Gastroesophageal sphincter (tissue), 4 donors: Measurements from ENCODE around the gene DACT2. TPM values are rescaled to one million over a fixed set of nuclear protein-coding genes. Genes with fewer than 3 reads are reported as not detected.

Source experiments
- ATAC-seq: fragments of 150-250 bp; one replicate; pipeline ENCODE4 v1.9.1; 2016; ENCODE audit warnings: mild to moderate bottlenecking, moderate library complexity
- H3K27ac ChIP-seq, 4 donors: fragments of 200-600 bp; sonication (generic) in 3 of 4; 1 replicate in 3 of 4; 2 replicates in 1 of 4; pipeline ENCODE4 v1.5.1; 2016 to 2019
- H3K27me3 ChIP-seq: fragments of 200-600 bp; sonication (generic); one replicate; pipeline ENCODE4 v1.5.1; 2019
- H3K36me3 ChIP-seq, 2 donors: fragments of 200-600 bp; sonication (generic); one replicate each; pipeline ENCODE4 v1.5.1; 2019; ENCODE audit warnings: control low read depth in 1 of 2
- H3K4me1 ChIP-seq, 3 donors: fragments of 200-600 bp; sonication (generic); 1 replicate in 2 of 3; 2 replicates in 1 of 3; pipeline ENCODE4 v1.5.1; 2016 to 2019; ENCODE audit warnings: control low read depth in 2 of 3
- H3K4me3 ChIP-seq, 2 donors: fragments of 200-600 bp; sonication (generic); one replicate each; pipeline ENCODE4 v1.5.1; 2019; ENCODE audit warnings: mild to moderate bottlenecking in 1 of 2, moderate library complexity in 1 of 2
- H3K9me3 ChIP-seq, 3 donors: fragments of 200-600 bp; sonication (generic); one replicate each; pipeline ENCODE4 v1.5.1; 2017 to 2019; ENCODE audit warnings: control low read depth in 2 of 3
- EP300 ChIP-seq: sonication (generic); formaldehyde crosslinking; IDR thresholded peaks from one replicate; pipeline ENCODE4 v1.6.1; 2017; ENCODE audit warnings: antibody characterized with exemption, mild to moderate bottlenecking
- POLR2A ChIP-seq, 2 donors: fragments of 450-650 bp; IDR thresholded peaks; one replicate each; pipeline ENCODE4 v1.6.1; 2017; ENCODE audit warnings: antibody characterized with exemption in 2 of 2, mild to moderate bottlenecking in 2 of 2, moderate library complexity in 1 of 2
- POLR2AphosphoS5 ChIP-seq: sonication (generic); formaldehyde crosslinking; IDR thresholded peaks from one replicate; pipeline ENCODE4 v1.6.1; 2017; ENCODE audit warnings: antibody characterized with exemption
- WGBS, 2 donors: methylation state at CpG; one replicate each; pipeline ENCODE4 v1.1.5; 2018; ENCODE audit warnings: low coverage in 1 of 2; 5-methylcytosine and 5-hydroxymethylcytosine counted together
- total RNA-seq, 4 donors: library from RNA; depleted of rRNA; stranded (reverse); fragments of >200 nt; gene quantifications; one replicate each; pipeline ENCODE4 v1.1.0, GENCODE V29; 2016
- TF ChIP-seq, protein P1 (sequence below), 4 experiments: fragments of 200-600 bp in 2 of 4; fragments of 450-650 bp in 2 of 4; sonication (generic) in 1 of 4; IDR thresholded peaks; one replicate each; pipeline ENCODE4 v1.5.1; 2017 to 2019; ENCODE audit warnings: antibody characterized with exemption in 4 of 4, mild to moderate bottlenecking in 2 of 4, moderate library complexity in 2 of 4

The DACT2 gene
- total RNA-seq, 4 donors from 2014 or later: 0.54 to 4.3 (median 1.5) TPM

DNA sequence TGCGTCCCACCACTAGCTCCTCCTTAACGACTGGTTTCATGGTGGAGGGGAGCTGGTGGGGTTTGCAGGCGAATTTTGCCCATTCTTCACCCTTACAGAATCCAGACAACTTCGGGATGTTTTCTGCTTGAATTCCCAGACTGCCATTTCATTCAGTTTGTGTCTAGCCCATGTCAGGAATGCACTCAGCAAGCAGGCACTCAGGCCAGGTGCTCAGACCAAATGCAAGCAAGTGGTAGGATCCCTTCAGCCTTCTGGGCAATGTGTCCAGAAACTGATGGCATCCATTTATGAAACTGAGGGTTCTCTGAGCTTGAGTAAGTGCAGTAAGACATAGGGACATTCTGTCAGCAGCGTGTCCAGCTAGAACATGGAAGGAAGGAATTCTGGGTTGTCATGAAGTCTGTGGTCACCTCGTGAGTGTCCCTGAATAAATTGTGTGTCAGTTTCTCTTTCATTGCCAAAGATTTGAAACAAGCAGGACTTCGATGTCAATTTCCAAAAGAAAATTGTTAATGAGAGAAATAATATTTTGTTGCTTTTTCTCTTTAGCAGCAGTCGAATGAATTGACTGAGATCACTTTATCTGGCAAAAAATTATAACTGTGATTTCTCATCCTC, 21.8 kb upstream of the DACT2 start:
- Histone ChIP-seq H3K36me3 (no peaks in the 10 kb centered on the region), H3K4me1 (no peaks in the 10 kb centered on the region), H3K4me3 (no peak overlapping the region), H3K9me3 (no peaks in the 10 kb centered on the region), H3K27ac (no peak overlapping the region), H3K27me3 (peaks cover 50% of the 10 kb centered on the region)
- 66 to 87% methylated on average over 5 to 8 of the region's 8 CpGs for WGBS, 2 donors
- no peak for TF ChIP-seq EP300
- no peak for TF ChIP-seq POLR2AphosphoS5
- no peak for ATAC-seq

DNA sequence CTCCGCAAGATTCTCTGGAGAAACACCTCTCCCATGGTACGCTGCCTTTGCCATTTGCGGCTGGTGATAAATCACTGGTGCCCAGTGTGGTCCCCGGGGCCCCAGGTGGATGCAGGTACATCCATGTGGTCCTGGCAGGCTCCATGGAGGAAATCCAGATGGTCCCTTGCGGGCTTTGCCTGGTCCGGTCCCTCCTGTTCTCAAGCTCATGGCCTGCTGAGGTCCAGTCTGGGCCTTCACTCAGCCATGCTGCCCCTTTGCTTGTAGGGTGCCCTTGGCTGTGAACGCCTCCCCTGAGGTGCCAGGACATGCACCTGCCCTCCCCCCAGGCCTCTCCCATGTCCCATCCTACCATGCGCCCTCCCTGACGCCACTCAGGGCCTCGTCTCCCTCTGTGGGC, 21.2 kb upstream of the DACT2 start:
- no peaks in the 10 kb centered on the region for H3K36me3 ChIP-seq
- H3K27ac ChIP-seq: no peak overlapping the region
- H3K9me3 ChIP-seq: no peaks in the 10 kb centered on the region
- H3K4me1 ChIP-seq: no peaks in the 10 kb centered on the region
- TF ChIP-seq, protein P1, sequence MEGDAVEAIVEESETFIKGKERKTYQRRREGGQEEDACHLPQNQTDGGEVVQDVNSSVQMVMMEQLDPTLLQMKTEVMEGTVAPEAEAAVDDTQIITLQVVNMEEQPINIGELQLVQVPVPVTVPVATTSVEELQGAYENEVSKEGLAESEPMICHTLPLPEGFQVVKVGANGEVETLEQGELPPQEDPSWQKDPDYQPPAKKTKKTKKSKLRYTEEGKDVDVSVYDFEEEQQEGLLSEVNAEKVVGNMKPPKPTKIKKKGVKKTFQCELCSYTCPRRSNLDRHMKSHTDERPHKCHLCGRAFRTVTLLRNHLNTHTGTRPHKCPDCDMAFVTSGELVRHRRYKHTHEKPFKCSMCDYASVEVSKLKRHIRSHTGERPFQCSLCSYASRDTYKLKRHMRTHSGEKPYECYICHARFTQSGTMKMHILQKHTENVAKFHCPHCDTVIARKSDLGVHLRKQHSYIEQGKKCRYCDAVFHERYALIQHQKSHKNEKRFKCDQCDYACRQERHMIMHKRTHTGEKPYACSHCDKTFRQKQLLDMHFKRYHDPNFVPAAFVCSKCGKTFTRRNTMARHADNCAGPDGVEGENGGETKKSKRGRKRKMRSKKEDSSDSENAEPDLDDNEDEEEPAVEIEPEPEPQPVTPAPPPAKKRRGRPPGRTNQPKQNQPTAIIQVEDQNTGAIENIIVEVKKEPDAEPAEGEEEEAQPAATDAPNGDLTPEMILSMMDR (IDR thresholded peaks at IDR 0.05): no peak
- no peak for TF ChIP-seq POLR2A (IDR thresholded peaks at IDR 0.05)
- no peak for TF ChIP-seq POLR2AphosphoS5
- TF ChIP-seq EP300: no peak
- H3K4me3 ChIP-seq: no peak overlapping the region
- ATAC-seq: no peak
- 100% methylated on average over 6 of the region's 10 CpGs; no CpG with 5 or more reads in 1 of the 2 donors for WGBS, 2 donors
- H3K27me3 ChIP-seq: peaks cover 50% of the 10 kb centered on the region

DNA sequence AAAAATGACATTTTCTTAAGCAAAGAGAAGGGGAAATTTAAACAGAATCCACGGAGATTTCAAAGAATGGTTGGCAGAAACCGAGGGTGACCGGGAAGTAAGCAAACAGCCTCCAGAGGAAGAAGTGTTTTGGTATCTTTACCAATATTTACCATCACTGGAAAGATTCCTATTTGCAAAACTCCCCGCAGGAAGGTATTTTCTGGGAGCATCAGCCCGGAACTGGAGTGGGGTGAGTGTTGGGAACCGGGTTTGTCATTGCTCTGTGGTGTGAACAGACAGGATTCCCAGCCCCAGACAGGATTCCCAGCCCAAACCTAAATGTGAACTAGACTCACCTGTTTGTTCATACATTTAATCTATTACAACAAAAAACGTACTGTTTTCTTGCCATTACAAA, 19.2 kb upstream of the DACT2 start:
- ATAC-seq: no peak
- no peaks in the 10 kb centered on the region for H3K36me3 ChIP-seq
- TF ChIP-seq EP300: no peak
- TF ChIP-seq, protein P1 (IDR thresholded peaks at IDR 0.05): no peak
- no peak for TF ChIP-seq POLR2AphosphoS5
- no peak for TF ChIP-seq POLR2A (IDR thresholded peaks at IDR 0.05)
- H3K4me1 ChIP-seq: no peaks in the 10 kb centered on the region
- no peaks in the 10 kb centered on the region for H3K9me3 ChIP-seq
- peaks cover 45% of the 10 kb centered on the region for H3K27me3 ChIP-seq
- no peak overlapping the region for H3K4me3 ChIP-seq
- H3K27ac ChIP-seq: no peak overlapping the region
- WGBS, 2 donors: 65 to 85% methylated on average over 6 to 7 of the region's 7 CpGs

DNA sequence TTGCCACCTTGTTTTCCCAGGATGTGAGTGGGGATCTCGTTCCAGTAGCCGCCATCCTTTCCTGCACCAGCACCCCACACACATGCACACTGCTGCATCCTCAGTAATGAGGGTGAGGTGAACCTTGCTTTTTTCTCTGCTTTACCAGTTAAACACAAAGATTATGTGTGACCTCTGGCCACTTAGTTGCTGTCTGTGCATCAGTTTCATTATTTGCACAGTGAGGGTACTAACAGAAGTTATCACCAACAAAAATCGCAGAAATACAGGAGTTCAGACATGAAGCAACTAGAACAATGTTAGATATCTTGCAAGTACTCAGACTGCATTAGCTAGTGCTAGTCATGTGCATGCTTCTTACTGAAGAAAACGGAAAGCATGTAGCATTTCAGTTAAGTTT, 17.4 kb upstream of the DACT2 start:
- Histone ChIP-seq H3K9me3 (no peaks in the 10 kb centered on the region), H3K4me3 (no peak overlapping the region), H3K27ac (no peak overlapping the region), H3K36me3 (no peaks in the 10 kb centered on the region), H3K4me1 (no peaks in the 10 kb centered on the region), H3K27me3 (peaks cover 52% of the 10 kb centered on the region)
- no peak for ATAC-seq
- 64 to 65% methylated on average over 2 to 4 of the region's 4 CpGs for WGBS, 2 donors
- TF ChIP-seq POLR2A (IDR thresholded peaks at IDR 0.05): no peak
- TF ChIP-seq, protein P1 (IDR thresholded peaks at IDR 0.05): no peak
- TF ChIP-seq EP300: no peak
- TF ChIP-seq POLR2AphosphoS5: no peak

DNA sequence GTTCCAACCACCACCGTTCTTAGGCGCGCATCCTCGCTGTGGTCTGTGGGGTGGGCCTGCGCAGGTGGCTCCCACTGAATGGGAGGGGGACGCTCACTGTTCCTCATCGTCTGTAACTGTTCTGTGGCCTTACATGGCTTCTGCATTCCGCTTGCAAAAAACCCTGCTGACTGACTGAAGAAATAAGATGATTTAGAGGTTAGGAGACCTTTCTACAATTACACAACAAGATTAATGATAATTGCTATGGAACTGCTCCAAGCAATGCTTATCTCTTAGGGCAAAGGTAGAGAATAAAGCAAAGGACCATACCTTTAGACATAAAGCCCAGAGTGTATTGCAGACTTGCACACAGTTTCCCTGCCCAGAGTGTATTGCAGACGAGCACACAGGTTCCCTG, 14.4 kb upstream of the DACT2 start:
- ATAC-seq: no peak

More for the DNA sequence above, 14.4 kb upstream of the DACT2 start:
- no peaks in the 10 kb centered on the region for H3K36me3 ChIP-seq
- TF ChIP-seq POLR2AphosphoS5 (no peak), POLR2A (IDR thresholded peaks at IDR 0.05) (no peak), EP300 (no peak)
- TF ChIP-seq, protein P1 (IDR thresholded peaks at IDR 0.05): no peak
- no peak overlapping the region for H3K27ac ChIP-seq
- H3K4me1 ChIP-seq: no peaks in the 10 kb centered on the region
- no peak overlapping the region for H3K4me3 ChIP-seq
- WGBS, 2 donors: 78 to 84% methylated on average over 7 to 9 of the region's 9 CpGs
- H3K9me3 ChIP-seq: no peaks in the 10 kb centered on the region
- peaks cover 62% of the 10 kb centered on the region for H3K27me3 ChIP-seq
